GM12878 (cell line): ENCODE data around the gene EOLA1.

Experiments used
- BCL3 ChIP-seq: IDR thresholded peaks from 2 replicates; pipeline ENCODE4 v1.6.1; 2011; ENCODE audit warnings: borderline replicate concordance, low read depth, mild to moderate bottlenecking, moderate library complexity, low read length; ENCODE audit not compliant: insufficient read depth, poor library complexity, severe bottlenecking
- CBX5 ChIP-seq: sonication (generic); IDR thresholded peaks from 2 replicates; pipeline ENCODE4 v1.6.1; 2016; ENCODE audit warnings: low read depth, moderate library complexity, mild to moderate bottlenecking, inconsistent platforms
- CTCF ChIP-seq, 3 experiments: IDR thresholded peaks in 2 of 3; conservative IDR thresholded peaks in 1 of 3; 2 replicates each; pipeline ENCODE4 v1.5.1; 2011; ENCODE audit warnings: low read depth in 3 of 3, low read length in 3 of 3, mild to moderate bottlenecking in 3 of 3, control low read depth in 2 of 3, moderate library complexity in 2 of 3, inconsistent platforms in 1 of 3, mixed read lengths in 1 of 3; ENCODE audit not compliant: control insufficient read depth in 2 of 3, insufficient read depth in 1 of 3; ENCODE audit errors: extremely low read depth in 1 of 3
- E2F4 ChIP-seq: IDR thresholded peaks from 2 replicates; pipeline ENCODE4 v1.6.1; 2012; ENCODE audit warnings: low read depth, low read length, improper control_type of control experiment
- NFYB ChIP-seq: IDR thresholded peaks from 2 replicates; pipeline ENCODE4 v1.6.1; 2011; ENCODE audit warnings: low read depth, mild to moderate bottlenecking, low read length, improper control_type of control experiment, moderate library complexity; ENCODE audit not compliant: insufficient read depth
- PBX3 ChIP-seq: IDR thresholded peaks from 2 replicates; pipeline ENCODE4 v1.6.1; 2011; ENCODE audit warnings: mild to moderate bottlenecking, low read depth, low read length, moderate library complexity; ENCODE audit not compliant: insufficient replicate concordance
- POLR2A ChIP-seq: IDR thresholded peaks from 2 replicates; pipeline ENCODE4 v1.6.1; 2011; ENCODE audit warnings: low read depth, mild to moderate bottlenecking, low read length
- SRF ChIP-seq, 2 experiments: IDR thresholded peaks; 2 replicates each; pipeline ENCODE4 v1.6.1; 2011; ENCODE audit warnings: low read depth in 2 of 2, low read length in 2 of 2, mild to moderate bottlenecking in 1 of 2, moderate library complexity in 1 of 2
- ZBTB40 ChIP-seq: fragments of 450-650 bp; IDR thresholded peaks from 2 replicates; pipeline ENCODE4 v1.6.1; 2016; ENCODE audit warnings: mild to moderate bottlenecking, moderate library complexity, borderline replicate concordance
- ZNF24 ChIP-seq: fragments of 450-650 bp; IDR thresholded peaks from 2 replicates; pipeline ENCODE4 v1.6.1; 2017; ENCODE audit warnings: antibody characterized with exemption, mild to moderate bottlenecking

GRCh38 chrX:149521438-149521837 lies 19.4 kb upstream of the EOLA1 start:
- TF ChIP-seq E2F4 (no peak), CBX5 (no peak), POLR2A (no peak), CTCF (IDR thresholded peaks at IDR 0.05 in 2 of 3, conservative IDR thresholded peaks at IDR 0.05 in 1 of 3; ENCODE audit: control insufficient read depth in 2 of 3, extremely low read depth in 1 of 3, insufficient read depth in 1 of 3, low read depth in 3 of 3, low read length in 3 of 3) (no peak), PBX3 (no peak), SRF (IDR thresholded peaks at IDR 0.05; ENCODE audit: low read depth in 2 of 2, low read length in 2 of 2) (no peak), ZNF24 (no peak), ZBTB40 (no peak), NFYB (no peak), BCL3 (no peak)
